ENCODE results near the gene TIMM21. TPM values are rescaled to one million over a fixed set of nuclear protein-coding genes. Genes with fewer than 3 reads are reported as not detected.

TIMM21 gene
- total and polyA plus RNA-seq, 9 of the 15 experiments (the other 6 are each of a cell fraction or from before 2014, with no cell fraction given) = 54.7 to 229 (median 83.3) TPM

DNA sequence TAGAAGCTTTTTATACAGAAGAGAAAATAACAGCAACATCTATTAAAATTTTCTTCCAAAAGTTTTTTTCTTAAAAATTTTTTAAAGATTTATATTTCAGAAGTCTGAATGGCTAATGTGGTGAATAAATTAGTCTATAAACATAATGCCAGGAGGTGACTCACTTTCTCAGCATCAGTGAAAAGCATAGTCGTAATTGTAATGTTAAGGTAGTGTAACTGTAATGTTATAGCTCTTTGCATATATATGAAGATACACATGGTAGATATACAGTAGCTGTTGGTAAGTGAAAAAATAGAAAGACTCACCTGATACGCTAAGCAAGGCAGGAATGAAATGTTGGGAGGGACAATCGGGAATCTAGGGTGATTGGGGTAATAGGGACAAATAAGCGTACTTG is 5.5 kb downstream of the TIMM21 start:
- H2AFZ ChIP-seq (ENCODE audit: low read depth, low read length) = no peak overlapping the region
- ChIA-PET CTCF (ENCODE audit: low intra/inter-chr PET ratio) (no interaction called here), POLR2A (interaction anchor here (1.3 kb wide), 1 partner anchor 16 kb away, joined by 6 read pairs; no protein-coding TSS in a partner anchor)
- H3K4me1 ChIP-seq (replicated peaks in 1 of 2; ENCODE audit: control insufficient read depth in 2 of 2, insufficient read depth in 2 of 2, low read length in 2 of 2) = peaks cover 0 to 2% of the 10 kb centered on the region in 2 experiments; a peak in 2 of 5 replicates
- no peak overlapping the region for H3K4me3 ChIP-seq
- peaks cover 3% of the 10 kb centered on the region for H3K9me1 ChIP-seq (ENCODE audit: control insufficient read depth, insufficient read depth, low read length)
- no TSS peak for BruUV-seq (replicated peaks)
- H3K36me3 ChIP-seq (ENCODE audit: control insufficient read depth, insufficient read depth, low read length) = peaks cover 88% of the 10 kb centered on the region
- FAIRE-seq (no peak), DNase-seq (ENCODE audit: extremely low read depth in 1 of 4, low spot score in 3 of 4) (no peak), ATAC-seq (no peak)
- in situ Hi-C loops (cut with MboI) = no loop called here
- H3K9ac ChIP-seq (ENCODE audit: insufficient read depth in 1 of 2, low read depth in 2 of 2, low read length in 2 of 2) = no peak overlapping the region
- H3K4me2 ChIP-seq (ENCODE audit: insufficient read depth, low read length) = no peak overlapping the region
- no peak for TF ChIP-seq CREB1 (IDR thresholded peaks at IDR 0.05)
- TF ChIP-seq CREB1 (CRISPR knock-in tag; IDR thresholded peaks at IDR 0.05) = no peak
- no peak for TF ChIP-seq ZNF175 (CRISPR knock-in tag; IDR thresholded peaks at IDR 0.05; ENCODE audit: low read depth)
- TF ChIP-seq RUNX1 (IDR thresholded peaks at IDR 0.05; ENCODE audit: low read depth) = no peak
- no peak for TF ChIP-seq TRIM28 (IDR thresholded peaks at IDR 0.05)
- no peak for TF ChIP-seq ZNF121 (CRISPR knock-in tag; conservative IDR thresholded peaks at IDR 0.05)
- TF ChIP-seq POU5F1 (IDR thresholded peaks at IDR 0.05; ENCODE audit: borderline replicate concordance, low read depth, low read length, partially characterized antibody) = no peak
- TF ChIP-seq ILF3 (IDR thresholded peaks at IDR 0.05; ENCODE audit: borderline replicate concordance) = no peak
- no peak for TF ChIP-seq USF2 (CRISPR knock-in tag; IDR thresholded peaks at IDR 0.05)
- no peak for TF ChIP-seq ARID1B (IDR thresholded peaks at IDR 0.05)
- no peak for TF ChIP-seq NBN (IDR thresholded peaks at IDR 0.05; ENCODE audit: low read depth)
- no peak for TF ChIP-seq HDAC1 (IDR thresholded peaks at IDR 0.05)
- TF ChIP-seq ZNF263 (CRISPR knock-in tag; IDR thresholded peaks at IDR 0.05; ENCODE audit: borderline replicate concordance) = no peak
- TF ChIP-seq E2F6 (IDR thresholded peaks at IDR 0.05; ENCODE audit: borderline replicate concordance in 1 of 2, extremely low read depth in 1 of 2, insufficient read depth in 1 of 2, insufficient read length in 1 of 2, low read depth in 1 of 2, low read length in 1 of 2, poor library complexity in 1 of 2, severe bottlenecking in 1 of 2) = no peak
- TF ChIP-seq CBX1 (IDR thresholded peaks at IDR 0.05; ENCODE audit: low read depth) = no peak
- TF ChIP-seq POLR2A (conservative IDR thresholded peaks at IDR 0.05) = no peak
- TF ChIP-seq CBX3 (IDR thresholded peaks at IDR 0.05; ENCODE audit: borderline replicate concordance in 1 of 2, low read length in 2 of 2) = no peak
- no peak for TF ChIP-seq TCF7 (IDR thresholded peaks at IDR 0.05; ENCODE audit: borderline replicate concordance)
- intact Hi-C loops (cut with micrococcal nuclease) = no loop called here
- H3K27me3 ChIP-seq (ENCODE audit: control insufficient read depth in 2 of 2, insufficient read depth in 2 of 2, low read length in 2 of 2) = no peaks in the 10 kb centered on the region
- no peaks in the 10 kb centered on the region; the same call in 1 of the 2 replicates for H4K20me1 ChIP-seq (replicated peaks; ENCODE audit: control insufficient read depth, insufficient read depth, low read length)
- H3K79me2 ChIP-seq (ENCODE audit: control insufficient read depth, insufficient read depth, low read length) = peaks cover 53% of the 10 kb centered on the region
- no peak overlapping the region for H3K27ac ChIP-seq (ENCODE audit: extremely low read depth, low read depth, low read length)
- 98% methylated on average over 4 of the region's 4 CpGs for WGBS (ENCODE audit: insufficient coverage, low coverage, missing lambda C conversion rate)
- H3K9me3 ChIP-seq (replicated peaks; ENCODE audit: control insufficient read depth, insufficient read depth, low read depth, low read length) = no peaks in the 10 kb centered on the region

Measured in K562 (cell line).